Osteoblast (primary cell): ENCODE results near the gene GLRA1. TPM values are rescaled to one million over a fixed set of nuclear protein-coding genes. Genes with fewer than 3 reads are reported as not detected.

Source experiments
- DNase-seq: peaks from one replicate; pipeline ENCODE4 v3.0.0; 2011; ENCODE audit warnings: low spot score, mixed read lengths; ENCODE audit not compliant: insufficient read length; ENCODE audit errors: missing footprints
- H2AFZ ChIP-seq: 2 replicates; pipeline ENCODE4 v1.6.0; 2011; ENCODE audit warnings: mild to moderate bottlenecking, low read length
- H3K27ac ChIP-seq: 2 replicates; pipeline ENCODE4 v1.5.1; 2011; ENCODE audit warnings: mild to moderate bottlenecking, low read depth, low read length, moderate library complexity
- H3K27me3 ChIP-seq: 2 replicates; pipeline ENCODE4 v1.6.0; 2012; ENCODE audit warnings: mild to moderate bottlenecking, control low read depth, inconsistent platforms, low read length, moderate library complexity; ENCODE audit not compliant: insufficient read depth
- H3K36me3 ChIP-seq: 2 replicates; pipeline ENCODE4 v1.5.1; 2011; ENCODE audit warnings: mild to moderate bottlenecking, low read length, control low read depth, moderate library complexity; ENCODE audit not compliant: insufficient read depth
- H3K4me1 ChIP-seq: 2 replicates; pipeline ENCODE4 v1.5.1; 2011; ENCODE audit warnings: mild to moderate bottlenecking, low read length, control low read depth, moderate library complexity; ENCODE audit not compliant: insufficient read depth
- H3K4me2 ChIP-seq: 2 replicates; pipeline ENCODE4 v1.6.0; 2011; ENCODE audit warnings: mild to moderate bottlenecking, low read length; ENCODE audit not compliant: insufficient read depth
- H3K4me3 ChIP-seq: fragments of 200-600 bp; sonication (generic); 3 replicates; pipeline ENCODE4 v1.5.1; 2012; ENCODE audit warnings: mild to moderate bottlenecking, low read length, inconsistent platforms; ENCODE audit not compliant: insufficient read depth
- H3K79me2 ChIP-seq: 2 replicates; pipeline ENCODE4 v1.6.0; 2012; ENCODE audit warnings: mild to moderate bottlenecking, low read length, control low read depth, inconsistent platforms; ENCODE audit not compliant: insufficient read depth
- H3K9me3 ChIP-seq: 2 replicates; pipeline ENCODE4 v1.5.1; 2011; ENCODE audit warnings: low read depth, low read length, control low read depth
- H4K20me1 ChIP-seq: 2 replicates; pipeline ENCODE4 v1.6.0; 2012; ENCODE audit warnings: mild to moderate bottlenecking, low read length, control low read depth; ENCODE audit not compliant: insufficient read depth
- CTCF ChIP-seq: IDR thresholded peaks from 2 replicates; pipeline ENCODE4 v1.5.1; 2011; ENCODE audit warnings: mild to moderate bottlenecking, low read depth, low read length, moderate library complexity; ENCODE audit errors: extremely low read depth
- total RNA-seq: library from RNA; depleted of rRNA; stranded (reverse); fragments of >200 nt; gene quantifications from 2 replicates; pipeline ENCODE4 v1.2.3, GENCODE V29; 2012

The GLRA1 gene
- total RNA-seq, 1 donor = not detected

- Histone ChIP-seq H4K20me1 (no peaks in the 10 kb centered on the region), H3K4me3 (no peak overlapping the region), H3K36me3 (no peaks in the 10 kb centered on the region), H3K4me2 (no peak overlapping the region), H3K27me3 (no peaks in the 10 kb centered on the region), H2AFZ (no peak overlapping the region), H3K9me3 (no peaks in the 10 kb centered on the region), H3K79me2 (no peaks in the 10 kb centered on the region), H3K4me1 (no peaks in the 10 kb centered on the region), H3K27ac (no peak overlapping the region)
- DNase-seq = no peak
- TF ChIP-seq CTCF = no peak
These were observed 26.1 kb upstream of the GLRA1 start for GRCh38 chr5:151950706-151951105.

DNA sequence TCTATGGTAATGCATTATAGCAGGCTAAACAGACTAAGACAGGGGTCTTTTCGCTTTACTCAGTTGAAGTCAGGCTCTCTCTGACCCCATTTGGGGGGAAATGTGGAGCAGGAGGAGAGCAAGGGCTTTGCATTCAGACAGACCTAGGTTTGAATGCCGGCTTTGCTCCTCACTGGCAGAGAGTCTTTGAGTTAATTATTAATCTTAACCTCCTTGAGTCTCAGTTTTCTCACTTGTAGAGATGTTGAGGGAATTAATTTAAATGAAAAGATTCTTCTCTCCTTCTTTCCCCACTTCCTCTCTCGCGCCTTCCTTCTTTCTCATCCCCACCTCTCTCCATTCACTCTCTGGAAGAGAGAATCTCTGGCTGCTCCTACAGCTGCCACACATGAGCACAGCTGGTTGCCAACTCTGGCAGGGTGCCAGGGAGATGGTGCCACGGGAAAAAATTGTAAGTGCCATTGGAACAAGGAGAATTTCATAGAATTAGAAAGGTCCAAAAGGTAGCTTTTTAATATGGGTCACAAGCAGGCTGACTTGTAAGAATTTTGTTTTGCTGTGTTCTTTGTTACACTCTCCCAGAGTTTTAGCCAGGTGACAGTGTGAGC lies 25.2 kb upstream of the GLRA1 start:
- DNase-seq = no peak
- TF ChIP-seq CTCF = no peak
- no peak overlapping the region for H3K4me2 ChIP-seq

GRCh38 chr5:151949113-151949512 lies 24.5 kb upstream of the GLRA1 start:
- Histone ChIP-seq H3K36me3 (no peaks in the 10 kb centered on the region), H3K27ac (no peak overlapping the region), H3K4me1 (no peaks in the 10 kb centered on the region), H3K27me3 (no peaks in the 10 kb centered on the region), H3K4me2 (no peak overlapping the region), H4K20me1 (no peaks in the 10 kb centered on the region), H3K4me3 (no peak overlapping the region), H3K79me2 (no peaks in the 10 kb centered on the region), H3K9me3 (no peaks in the 10 kb centered on the region), H2AFZ (no peak overlapping the region)
- no peak for DNase-seq
- TF ChIP-seq CTCF = no peak

More for the DNA sequence above, 25.2 kb upstream of the GLRA1 start:
- Histone ChIP-seq H3K4me3 (no peak overlapping the region), H2AFZ (no peak overlapping the region), H3K27me3 (no peaks in the 10 kb centered on the region), H3K36me3 (no peaks in the 10 kb centered on the region), H4K20me1 (no peaks in the 10 kb centered on the region), H3K79me2 (no peaks in the 10 kb centered on the region), H3K4me1 (no peaks in the 10 kb centered on the region), H3K9me3 (no peaks in the 10 kb centered on the region), H3K27ac (no peak overlapping the region)

DNA sequence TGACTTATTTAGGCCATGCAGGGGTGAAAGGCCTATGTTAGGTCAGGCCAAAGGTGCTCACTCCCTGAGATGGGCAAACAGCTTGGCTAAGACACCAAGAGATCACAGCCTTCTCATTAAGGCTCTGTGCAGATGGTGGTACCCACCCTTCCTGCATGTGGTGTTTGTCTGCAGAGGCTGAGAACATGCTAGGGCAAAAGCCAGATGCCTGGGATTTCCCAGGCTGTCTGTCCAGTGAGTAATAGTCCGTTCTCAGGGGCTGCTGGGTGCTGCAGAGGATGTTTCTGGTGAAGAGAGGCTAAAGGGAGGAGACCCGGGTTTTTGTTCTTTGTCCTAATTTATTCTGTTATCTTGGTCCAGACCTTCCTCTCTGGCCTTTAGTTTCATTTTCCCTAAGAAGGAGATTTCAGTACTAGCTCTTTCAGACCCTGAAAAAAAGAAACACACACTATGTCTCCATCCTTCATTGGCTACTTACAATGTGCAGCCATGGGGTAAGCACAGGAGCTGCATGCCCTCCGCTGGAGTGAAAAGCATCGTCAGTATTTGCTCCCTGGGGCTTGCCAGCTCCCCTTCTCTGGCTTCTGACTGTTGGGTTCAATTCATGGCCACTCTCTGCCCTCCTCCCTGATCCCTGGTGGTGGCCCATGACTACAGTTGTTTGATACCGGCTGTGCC lies 23.4 kb upstream of the GLRA1 start:
- no peaks in the 10 kb centered on the region for H4K20me1 ChIP-seq
- H3K4me1 ChIP-seq = no peaks in the 10 kb centered on the region
- TF ChIP-seq CTCF = no peak
- H3K4me3 ChIP-seq = no peak overlapping the region
- H3K4me2 ChIP-seq = no peak overlapping the region
- H3K79me2 ChIP-seq = no peaks in the 10 kb centered on the region
- H3K9me3 ChIP-seq = no peaks in the 10 kb centered on the region
- no peak overlapping the region for H3K27ac ChIP-seq
- DNase-seq = no peak
- H2AFZ ChIP-seq = no peak overlapping the region
- H3K27me3 ChIP-seq = no peaks in the 10 kb centered on the region
- no peaks in the 10 kb centered on the region for H3K36me3 ChIP-seq
